PC-9 (cell line): ENCODE results near the gene CLCN1. TPM values are rescaled to one million over a fixed set of nuclear protein-coding genes. Genes with fewer than 3 reads are reported as not detected.

Experiments used
- BruUV-seq: library from RNA; stranded (reverse); fragments of 400-500 nt; replicated peaks from 2 replicates; lab custom pipeline; 2021; lab: Mats Ljungman, UMichigan
- CTCF ChIA-PET: fragments of 300-600 bp; sonication (Branson Sonifier 250); formaldehyde crosslinking; loops from one replicate; lab custom pipeline; 2022; ENCODE audit warnings: antibody characterized with exemption; lab: Charles Lee
- POLR2A ChIA-PET: fragments of 300-600 bp; sonication (Branson Sonifier 250); formaldehyde crosslinking; loops from one replicate; lab custom pipeline; 2022; ENCODE audit warnings: antibody characterized with exemption; ENCODE audit not compliant: unreplicated experiment; lab: Charles Lee
- DNase-seq, 2 experiments: peaks; one replicate each; pipeline versions ENCODE4 v3.0.0 to v3.0.0-alpha.2; 2015 to 2022; ENCODE audit warnings: mixed read lengths in 1 of 2
- H2AFZ ChIP-seq: fragments of 200-600 bp; sonication (generic); 2 replicates; pipeline ENCODE4 v1.8.1; 2017; ENCODE audit warnings: antibody characterized with exemption
- H3F3A ChIP-seq: fragments of 200-600 bp; sonication (generic); 2 replicates; pipeline ENCODE4 v1.8.1; 2017; ENCODE audit warnings: antibody characterized with exemption, mild to moderate bottlenecking, low read depth; ENCODE audit not compliant: insufficient read depth
- H3K27ac ChIP-seq: fragments of 200-600 bp; sonication (generic); 2 replicates; pipeline ENCODE4 v1.6.1; 2016; ENCODE audit warnings: mixed run types
- H3K27me3 ChIP-seq: fragments of 200-600 bp; sonication (generic); 2 replicates; pipeline ENCODE4 v1.6.1; 2016; ENCODE audit warnings: low read depth, mixed run types; ENCODE audit not compliant: insufficient read depth
- H3K36me3 ChIP-seq: fragments of 200-600 bp; sonication (generic); 2 replicates; pipeline ENCODE4 v1.6.1; 2016; ENCODE audit warnings: low read depth, mixed run types
- H3K4me1 ChIP-seq: fragments of 200-600 bp; sonication (generic); replicated peaks from 2 replicates; pipeline ENCODE4 v1.6.1; 2016; ENCODE audit warnings: mixed run types; ENCODE audit not compliant: insufficient read depth
- H3K4me2 ChIP-seq: fragments of 200-600 bp; sonication (generic); 2 replicates; pipeline ENCODE4 v1.6.1; 2017; ENCODE audit warnings: mixed run types
- H3K4me3 ChIP-seq: fragments of 200-600 bp; sonication (generic); 2 replicates; pipeline ENCODE4 v1.6.1; 2016; ENCODE audit warnings: mixed run types
- H3K79me2 ChIP-seq: fragments of 200-600 bp; sonication (generic); 2 replicates; pipeline ENCODE4 v1.6.1; 2017; ENCODE audit warnings: low read depth, mixed run types
- H3K9me2 ChIP-seq: fragments of 200-600 bp; sonication (generic); 2 replicates; pipeline ENCODE4 v1.8.1; 2017; ENCODE audit warnings: mild to moderate bottlenecking; ENCODE audit not compliant: insufficient read depth
- H3K9me3 ChIP-seq: fragments of 200-600 bp; sonication (generic); 2 replicates; pipeline ENCODE4 v1.8.1; 2016; ENCODE audit warnings: low read depth; ENCODE audit not compliant: insufficient read depth
- H4K20me1 ChIP-seq: fragments of 200-600 bp; sonication (generic); 2 replicates; pipeline ENCODE4 v1.8.1; 2017; ENCODE audit not compliant: insufficient read depth
- EZH2 ChIP-seq: fragments of 200-600 bp; sonication (generic); IDR thresholded peaks from 2 replicates; pipeline ENCODE4 v1.8.0; 2017; ENCODE audit warnings: antibody characterized with exemption, low read depth
- intact Hi-C: fragments of 100-400 bp; cut with micrococcal nuclease; formaldehyde crosslinking; loops from one replicate; pipeline ENCODE4 v1.10.0; 2022; ENCODE audit not compliant: unreplicated experiment
- total RNA-seq: library from RNA; stranded (reverse); gene quantifications from 2 replicates; pipeline ENCODE4 v1.2.3, GENCODE V29; 2021
- TF ChIP-seq, protein P1 (sequence below): fragments of 200-600 bp; sonication (generic); conservative IDR thresholded peaks from 2 replicates; pipeline ENCODE4 v1.6.1; 2017; ENCODE audit warnings: mixed run types, antibody characterized with exemption, mild to moderate bottlenecking, moderate library complexity

Gene CLCN1
- total RNA-seq, 1 experiment from 2014 or later, result not detected

GRCh38 chr7:143347950-143348349 lies 32.0 kb downstream of the CLCN1 start:
- ChIA-PET POLR2A (no interaction called here), CTCF (no interaction called here)
- H4K20me1 ChIP-seq, result no peaks in the 10 kb centered on the region
- no peak for DNase-seq
- BruUV-seq, result no TSS peak
- intact Hi-C loops, result no loop called here
- TF ChIP-seq, protein P1, sequence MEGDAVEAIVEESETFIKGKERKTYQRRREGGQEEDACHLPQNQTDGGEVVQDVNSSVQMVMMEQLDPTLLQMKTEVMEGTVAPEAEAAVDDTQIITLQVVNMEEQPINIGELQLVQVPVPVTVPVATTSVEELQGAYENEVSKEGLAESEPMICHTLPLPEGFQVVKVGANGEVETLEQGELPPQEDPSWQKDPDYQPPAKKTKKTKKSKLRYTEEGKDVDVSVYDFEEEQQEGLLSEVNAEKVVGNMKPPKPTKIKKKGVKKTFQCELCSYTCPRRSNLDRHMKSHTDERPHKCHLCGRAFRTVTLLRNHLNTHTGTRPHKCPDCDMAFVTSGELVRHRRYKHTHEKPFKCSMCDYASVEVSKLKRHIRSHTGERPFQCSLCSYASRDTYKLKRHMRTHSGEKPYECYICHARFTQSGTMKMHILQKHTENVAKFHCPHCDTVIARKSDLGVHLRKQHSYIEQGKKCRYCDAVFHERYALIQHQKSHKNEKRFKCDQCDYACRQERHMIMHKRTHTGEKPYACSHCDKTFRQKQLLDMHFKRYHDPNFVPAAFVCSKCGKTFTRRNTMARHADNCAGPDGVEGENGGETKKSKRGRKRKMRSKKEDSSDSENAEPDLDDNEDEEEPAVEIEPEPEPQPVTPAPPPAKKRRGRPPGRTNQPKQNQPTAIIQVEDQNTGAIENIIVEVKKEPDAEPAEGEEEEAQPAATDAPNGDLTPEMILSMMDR, result no peak
- TF ChIP-seq EZH2, result no peak
- H3K27ac ChIP-seq, result no peak overlapping the region
- no peaks in the 10 kb centered on the region for H3F3A ChIP-seq
- no peak overlapping the region for H3K4me2 ChIP-seq
- H2AFZ ChIP-seq, result no peak overlapping the region
- peaks cover 4% of the 10 kb centered on the region for H3K27me3 ChIP-seq
- H3K9me3 ChIP-seq, result no peaks in the 10 kb centered on the region
- no peak overlapping the region for H3K4me3 ChIP-seq
- no peaks in the 10 kb centered on the region for H3K4me1 ChIP-seq
- H3K36me3 ChIP-seq, result no peaks in the 10 kb centered on the region
- no peaks in the 10 kb centered on the region for H3K79me2 ChIP-seq
- no peaks in the 10 kb centered on the region for H3K9me2 ChIP-seq

DNA sequence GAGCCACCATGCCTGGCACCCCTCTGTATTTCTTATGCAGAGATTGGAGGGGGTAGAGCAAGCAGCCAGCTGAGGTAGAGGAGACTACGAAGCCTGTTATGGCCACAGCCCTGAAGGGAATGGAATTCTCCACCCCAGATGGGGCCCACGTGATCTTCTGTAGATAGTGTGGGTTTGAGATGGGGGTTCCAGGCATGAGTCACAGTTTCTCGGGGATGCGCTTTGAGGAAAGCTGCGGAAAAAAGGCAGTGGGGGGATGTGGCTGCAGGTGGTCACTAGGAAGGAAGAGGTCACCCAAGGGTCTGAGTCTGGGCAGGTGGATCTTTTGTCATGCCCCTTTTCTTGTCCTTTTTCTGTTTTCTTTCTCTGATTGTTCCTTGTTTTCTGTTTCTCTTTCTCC lies 35.1 kb downstream of the CLCN1 start:
- no peak for DNase-seq
- Histone ChIP-seq H3K36me3 (no peaks in the 10 kb centered on the region), H3K27me3 (peaks cover 23% of the 10 kb centered on the region), H3K4me2 (no peak overlapping the region), H2AFZ (no peak overlapping the region), H3K27ac (no peak overlapping the region), H4K20me1 (no peaks in the 10 kb centered on the region), H3K4me1 (no peaks in the 10 kb centered on the region), H3K9me3 (no peaks in the 10 kb centered on the region), H3K79me2 (no peaks in the 10 kb centered on the region), H3K4me3 (no peak overlapping the region), H3K9me2 (no peaks in the 10 kb centered on the region), H3F3A (no peaks in the 10 kb centered on the region)
- intact Hi-C loops, result no loop called here
- TF ChIP-seq, protein P1, result no peak
- no peak for TF ChIP-seq EZH2
- no TSS peak for BruUV-seq
- ChIA-PET POLR2A (no interaction called here), CTCF (no interaction called here)

DNA sequence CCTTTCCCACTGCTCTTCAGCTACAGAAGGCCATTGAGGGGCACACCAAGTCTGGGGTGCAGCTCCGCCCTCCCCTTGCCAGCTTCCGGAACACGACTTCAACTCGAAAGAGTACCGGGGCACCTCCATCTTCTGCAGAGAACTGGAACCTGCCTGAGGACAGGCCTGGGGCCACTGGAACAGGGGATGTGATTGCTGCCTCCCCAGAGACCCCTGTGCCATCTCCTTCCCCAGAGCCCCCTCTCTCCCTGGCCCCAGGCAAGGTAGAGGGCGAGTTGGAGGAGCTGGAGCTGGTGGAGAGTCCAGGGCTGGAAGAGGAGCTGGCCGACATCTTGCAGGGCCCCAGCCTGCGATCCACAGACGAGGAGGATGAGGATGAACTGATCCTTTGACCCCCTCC lies 35.7 kb downstream of the CLCN1 start:
- no peaks in the 10 kb centered on the region for H3K9me2 ChIP-seq
- H3K27me3 ChIP-seq, result peaks cover 24% of the 10 kb centered on the region
- no peaks in the 10 kb centered on the region for H3K4me1 ChIP-seq
- no peak for DNase-seq
- H3F3A ChIP-seq, result no peaks in the 10 kb centered on the region
- ChIA-PET POLR2A (no interaction called here), CTCF (no interaction called here)
- no peaks in the 10 kb centered on the region for H3K36me3 ChIP-seq
- H3K4me2 ChIP-seq, result no peak overlapping the region
- H3K27ac ChIP-seq, result no peak overlapping the region
- H3K4me3 ChIP-seq, result no peak overlapping the region
- no peak for TF ChIP-seq EZH2
- TF ChIP-seq, protein P1, result no peak
- H2AFZ ChIP-seq, result no peak overlapping the region
- no peaks in the 10 kb centered on the region for H3K79me2 ChIP-seq
- BruUV-seq, result no TSS peak
- intact Hi-C loops, result no loop called here
- H4K20me1 ChIP-seq, result no peaks in the 10 kb centered on the region
- no peaks in the 10 kb centered on the region for H3K9me3 ChIP-seq
